Stimulated activated CD4-positive, alpha-beta T cell treated with anti-CD3 and anti-CD28 coated beads, TNF-alpha, amount 100 ng/mL, for 48 hours (primary cell): ENCODE data around the gene CMIP.

ENCODE experiments used
- DNase-seq, 3 donors: peaks; one replicate each; pipeline ENCODE4 v3.0.0-alpha.2; 2020; ENCODE audit warnings: low read depth in 3 of 3

The CMIP gene

GRCh38 chr16:81535679-81536360 lies 91.2 kb downstream of the CMIP start:
- no peak for DNase-seq

- DNase-seq = no peak
Observed at GRCh38 chr16:81536648-81537047, 92.0 kb downstream of the CMIP start.

- no peak for DNase-seq
Observed at GRCh38 chr16:81537721-81538561, 93.3 kb downstream of the CMIP start.

- no peak for DNase-seq
Observed at GRCh38 chr16:81539009-81539758, 94.6 kb downstream of the CMIP start.

GRCh38 chr16:81539759-81540472 lies 95.3 kb downstream of the CMIP start:
- no peak for DNase-seq

GRCh38 chr16:81541314-81541713 lies 96.7 kb downstream of the CMIP start:
- DNase-seq = no peak

GRCh38 chr16:81542609-81543570 lies 98.3 kb downstream of the CMIP start:
- DNase-seq = no peak

GRCh38 chr16:81543571-81543970 lies 99.0 kb downstream of the CMIP start:
- DNase-seq = no peak

GRCh38 chr16:81544261-81544660 lies 99.7 kb downstream of the CMIP start:
- DNase-seq = no peak

- no peak for DNase-seq
Observed at GRCh38 chr16:81544700-81545271, 100.2 kb downstream of the CMIP start.

GRCh38 chr16:81545470-81546250 lies 101.1 kb downstream of the CMIP start:
- DNase-seq = no peak

GRCh38 chr16:81546781-81547180 lies 102.2 kb downstream of the CMIP start:
- no peak for DNase-seq

- DNase-seq = no peak
Observed at GRCh38 chr16:81547194-81547938, 102.8 kb downstream of the CMIP start.

- no peak for DNase-seq
Observed at GRCh38 chr16:81547939-81548216, 103.3 kb downstream of the CMIP start.

GRCh38 chr16:81548551-81548875 lies 103.9 kb downstream of the CMIP start:
- no peak for DNase-seq

- DNase-seq = no peak
Observed at GRCh38 chr16:81548876-81549546, 104.4 kb downstream of the CMIP start.

- DNase-seq = no peak
Observed at GRCh38 chr16:81549547-81550431, 105.2 kb downstream of the CMIP start.

- no peak for DNase-seq
Observed at GRCh38 chr16:81550432-81550808, 105.8 kb downstream of the CMIP start.
